ENCODE measurements around the gene CA5B.

- TF ChIP-seq POLR2A (IDR thresholded peaks at IDR 0.05), result no peak
- TF ChIP-seq, protein P1, sequence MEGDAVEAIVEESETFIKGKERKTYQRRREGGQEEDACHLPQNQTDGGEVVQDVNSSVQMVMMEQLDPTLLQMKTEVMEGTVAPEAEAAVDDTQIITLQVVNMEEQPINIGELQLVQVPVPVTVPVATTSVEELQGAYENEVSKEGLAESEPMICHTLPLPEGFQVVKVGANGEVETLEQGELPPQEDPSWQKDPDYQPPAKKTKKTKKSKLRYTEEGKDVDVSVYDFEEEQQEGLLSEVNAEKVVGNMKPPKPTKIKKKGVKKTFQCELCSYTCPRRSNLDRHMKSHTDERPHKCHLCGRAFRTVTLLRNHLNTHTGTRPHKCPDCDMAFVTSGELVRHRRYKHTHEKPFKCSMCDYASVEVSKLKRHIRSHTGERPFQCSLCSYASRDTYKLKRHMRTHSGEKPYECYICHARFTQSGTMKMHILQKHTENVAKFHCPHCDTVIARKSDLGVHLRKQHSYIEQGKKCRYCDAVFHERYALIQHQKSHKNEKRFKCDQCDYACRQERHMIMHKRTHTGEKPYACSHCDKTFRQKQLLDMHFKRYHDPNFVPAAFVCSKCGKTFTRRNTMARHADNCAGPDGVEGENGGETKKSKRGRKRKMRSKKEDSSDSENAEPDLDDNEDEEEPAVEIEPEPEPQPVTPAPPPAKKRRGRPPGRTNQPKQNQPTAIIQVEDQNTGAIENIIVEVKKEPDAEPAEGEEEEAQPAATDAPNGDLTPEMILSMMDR (IDR thresholded peaks at IDR 0.05), result no peak
Observed at GRCh38 chrX:15751155-15751819, 13.2 kb downstream of the CA5B start.
